GM23338 (cell line): ENCODE measurements around the gene TMEM269. TPM values are rescaled to one million over a fixed set of nuclear protein-coding genes. Genes with fewer than 3 reads are reported as not detected.
"Not testable (repeated sequence)": the region's sequence is repeated elsewhere in the genome, so short reads cannot be mapped to it uniquely, and the experiment has no call there.

ENCODE experiments used
- ATAC-seq: fragments of 200-7000 bp; cut with Tn5 transposase; 3 replicates; pipeline ENCODE4 v1.9.1; 2020
- DNase-seq: peaks from one replicate; pipeline ENCODE4 v3.0.0-alpha.2; 2015; ENCODE audit warnings: low spot score
- H2AFZ ChIP-seq: fragments of 200-600 bp; sonication (generic); 2 replicates; pipeline ENCODE4 v1.8.0; 2016; ENCODE audit warnings: antibody characterized with exemption, mild to moderate bottlenecking, moderate library complexity
- H3F3A ChIP-seq: fragments of 200-600 bp; sonication (generic); replicated peaks from 2 replicates; pipeline ENCODE4 v1.8.0; 2017; ENCODE audit warnings: antibody characterized with exemption, mixed run types, low read depth
- H3K27ac ChIP-seq: fragments of 200-600 bp; sonication (generic); 2 replicates; pipeline ENCODE4 v1.6.1; 2016; ENCODE audit warnings: low read depth
- H3K27me3 ChIP-seq: fragments of 200-600 bp; sonication (generic); 2 replicates; pipeline ENCODE4 v1.8.0; 2016; ENCODE audit warnings: mild to moderate bottlenecking, mixed run types, moderate library complexity; ENCODE audit not compliant: insufficient read depth
- H3K36me3 ChIP-seq: fragments of 200-600 bp; sonication (generic); 2 replicates; pipeline ENCODE4 v1.8.0; 2016; ENCODE audit warnings: mild to moderate bottlenecking; ENCODE audit not compliant: insufficient read depth
- H3K4me1 ChIP-seq: fragments of 200-600 bp; sonication (generic); 2 replicates; pipeline ENCODE4 v1.8.0; 2016; ENCODE audit warnings: mild to moderate bottlenecking, moderate library complexity; ENCODE audit not compliant: insufficient read depth
- H3K4me2 ChIP-seq: fragments of 200-600 bp; sonication (generic); 2 replicates; pipeline ENCODE4 v1.7.1; 2017; ENCODE audit warnings: mixed run types
- H3K4me3 ChIP-seq: fragments of 200-600 bp; sonication (generic); 2 replicates; pipeline ENCODE4 v1.6.1; 2016; ENCODE audit warnings: mixed run types
- H3K79me2 ChIP-seq: fragments of 200-600 bp; sonication (generic); replicated peaks from 2 replicates; pipeline ENCODE4 v1.8.0; 2017; ENCODE audit warnings: mild to moderate bottlenecking; ENCODE audit not compliant: insufficient read depth
- H3K9me2 ChIP-seq: fragments of 200-600 bp; sonication (generic); 2 replicates; pipeline ENCODE4 v1.8.0; 2017; ENCODE audit not compliant: insufficient read depth
- H4K20me1 ChIP-seq: fragments of 200-600 bp; sonication (generic); replicated peaks from 2 replicates; pipeline ENCODE4 v1.8.0; 2017; ENCODE audit warnings: mild to moderate bottlenecking; ENCODE audit not compliant: insufficient read depth
- H3K27ac Mint-ChIP-seq: 2 replicates; pipeline ENCODE4 v1.8.0; 2020; ENCODE audit warnings: inconsistent platforms, mild to moderate bottlenecking, moderate library complexity, mixed read lengths
- H3K27me3 Mint-ChIP-seq: 3 replicates; pipeline ENCODE4 v1.8.0; 2022; ENCODE audit warnings: low read depth, mild to moderate bottlenecking, moderate library complexity, mixed read lengths, inconsistent platforms; ENCODE audit not compliant: insufficient read depth, poor library complexity
- H3K36me3 Mint-ChIP-seq: 3 replicates; pipeline ENCODE4 v1.8.0; 2021; ENCODE audit warnings: low read depth, mild to moderate bottlenecking, inconsistent platforms, moderate library complexity, mixed read lengths
- H3K4me1 Mint-ChIP-seq: 3 replicates; pipeline ENCODE4 v1.8.0; 2020; ENCODE audit warnings: mild to moderate bottlenecking, inconsistent platforms, mixed read lengths
- H3K4me3 Mint-ChIP-seq: 3 replicates; pipeline ENCODE4 v1.8.0; 2021; ENCODE audit warnings: moderate library complexity, mild to moderate bottlenecking, inconsistent platforms, mixed read lengths
- H3K9me3 Mint-ChIP-seq: 3 replicates; pipeline ENCODE4 v1.8.0; 2020; ENCODE audit warnings: moderate library complexity, mild to moderate bottlenecking, inconsistent platforms, mixed read lengths
- EZH2 ChIP-seq: fragments of 200-600 bp; sonication (generic); IDR thresholded peaks from one replicate; pipeline ENCODE4 v1.8.0; 2017; ENCODE audit warnings: antibody characterized with exemption, mild to moderate bottlenecking, low read depth; ENCODE audit not compliant: unreplicated experiment
- EZH2phosphoT487 ChIP-seq: fragments of 200-600 bp; sonication (generic); IDR thresholded peaks from one replicate; pipeline ENCODE4 v1.8.1; 2018; ENCODE audit warnings: antibody characterized with exemption; ENCODE audit not compliant: unreplicated experiment
- NANOG ChIP-seq: IDR thresholded peaks from 2 replicates; pipeline ENCODE4 v1.6.1; 2016; ENCODE audit warnings: antibody characterized with exemption, borderline replicate concordance
- POLR2AphosphoS5 ChIP-seq: IDR thresholded peaks from 2 replicates; pipeline ENCODE4 v1.6.1; 2016; ENCODE audit warnings: antibody characterized with exemption, low read depth
- STAT1 ChIP-seq: IDR thresholded peaks from one replicate; pipeline ENCODE4 v1.6.1; 2016; ENCODE audit warnings: antibody characterized with exemption; ENCODE audit not compliant: unreplicated experiment
- ZNF462 ChIP-seq: fragments of 250-450 bp; sonication (Bioruptor Pico); IDR thresholded peaks from 2 replicates; pipeline ENCODE4 v1.5.0; 2020; ENCODE audit warnings: mild to moderate bottlenecking, moderate library complexity
- polyA plus RNA-seq: library from polyadenylated mRNA; unstranded; fragments of >200 nt; fragmentation: Nextera tagmentation; extraction: Ambion mirVana; gene quantifications from 2 replicates; pipeline ENCODE4 v1.2.1, GENCODE V29; 2016
- total RNA-seq: library from RNA; depleted of rRNA; stranded (reverse); fragments of >200 nt; shearing (Covaris generic); gene quantifications from 2 replicates; pipeline ENCODE4 v1.2.3, GENCODE V29; 2014
- TF ChIP-seq, protein P1 (sequence below): IDR thresholded peaks from 2 replicates; pipeline ENCODE4 v1.6.1; 2016; ENCODE audit warnings: antibody characterized with exemption

Gene TMEM269
- total and polyA plus RNA-seq, 2 experiments from 2014 or later: 0.31 to 0.45 TPM

- H3K4me3 Mint-ChIP-seq, H3K4me1 ChIP-seq, ATAC-seq, H3K27me3 ChIP-seq, H3K27ac Mint-ChIP-seq, H3K27ac ChIP-seq, H2AFZ ChIP-seq, H3K9me2 ChIP-seq, H3K4me1 Mint-ChIP-seq, H3K4me3 ChIP-seq, DNase-seq, H4K20me1 ChIP-seq, H3F3A ChIP-seq, H3K79me2 ChIP-seq, H3K4me2 ChIP-seq: not testable (repeated sequence)
- peaks cover 76% of the 10 kb centered on the region for H3K36me3 Mint-ChIP-seq
- H3K27me3 Mint-ChIP-seq: peaks cover 21% of the 10 kb centered on the region
- H3K36me3 ChIP-seq: peaks cover 49% of the 10 kb centered on the region
- H3K9me3 Mint-ChIP-seq: peaks cover 18% of the 10 kb centered on the region
Measured at GRCh38 chr1:42751511-42752070, 33.2 kb upstream of the TMEM269 start.

- peaks cover 2% of the 10 kb centered on the region for H3K4me1 Mint-ChIP-seq
- Histone ChIP-seq H3K79me2 (no peaks in the 10 kb centered on the region), H3K4me2 (no peak overlapping the region), H3K27ac (no peak overlapping the region), H3K9me2 (no peaks in the 10 kb centered on the region; the same call in 1 of the 2 replicates), H3K36me3 (peaks cover 50% of the 10 kb centered on the region), H3K27me3 (no peaks in the 10 kb centered on the region), H2AFZ (no peak overlapping the region), H3F3A (0 out of 2 replicates have a peak, but pooled peaks cover 2% of the 10 kb centered on the region), H4K20me1 (no peaks in the 10 kb centered on the region; the same call in 1 of the 2 replicates), H3K4me3 (no peak overlapping the region), H3K4me1 (no peaks in the 10 kb centered on the region)
- no peak for DNase-seq
- TF ChIP-seq STAT1: no peak
- no peak for TF ChIP-seq NANOG
- TF ChIP-seq, protein P1, sequence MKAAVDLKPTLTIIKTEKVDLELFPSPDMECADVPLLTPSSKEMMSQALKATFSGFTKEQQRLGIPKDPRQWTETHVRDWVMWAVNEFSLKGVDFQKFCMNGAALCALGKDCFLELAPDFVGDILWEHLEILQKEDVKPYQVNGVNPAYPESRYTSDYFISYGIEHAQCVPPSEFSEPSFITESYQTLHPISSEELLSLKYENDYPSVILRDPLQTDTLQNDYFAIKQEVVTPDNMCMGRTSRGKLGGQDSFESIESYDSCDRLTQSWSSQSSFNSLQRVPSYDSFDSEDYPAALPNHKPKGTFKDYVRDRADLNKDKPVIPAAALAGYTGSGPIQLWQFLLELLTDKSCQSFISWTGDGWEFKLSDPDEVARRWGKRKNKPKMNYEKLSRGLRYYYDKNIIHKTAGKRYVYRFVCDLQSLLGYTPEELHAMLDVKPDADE: no peak
- no peak for TF ChIP-seq EZH2
- TF ChIP-seq POLR2AphosphoS5: no peak
- no peak for TF ChIP-seq EZH2phosphoT487
- no peak for TF ChIP-seq ZNF462
- H3K27ac Mint-ChIP-seq: no peak overlapping the region
- H3K9me3 Mint-ChIP-seq: peaks cover 18% of the 10 kb centered on the region
- no peak for ATAC-seq
- H3K4me3 Mint-ChIP-seq: no peak overlapping the region
- H3K36me3 Mint-ChIP-seq: peaks cover 78% of the 10 kb centered on the region
- peaks cover 15% of the 10 kb centered on the region for H3K27me3 Mint-ChIP-seq
Measured at GRCh38 chr1:42752284-42752683, 32.5 kb upstream of the TMEM269 start.
